DMS79 treated with DMSO at 0.1 percent for 48 hours (cell line): ENCODE results near the gene C1D.
"Not testable (repeated sequence)": the region's sequence is repeated elsewhere in the genome, so short reads cannot be mapped to it uniquely, and the experiment has no call there.

Experiments used
- DNase-seq: peaks from one replicate; lab custom pipeline; 2025; lab: John Stamatoyannopoulos, UW

C1D gene, protein sequence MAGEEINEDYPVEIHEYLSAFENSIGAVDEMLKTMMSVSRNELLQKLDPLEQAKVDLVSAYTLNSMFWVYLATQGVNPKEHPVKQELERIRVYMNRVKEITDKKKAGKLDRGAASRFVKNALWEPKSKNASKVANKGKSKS

DNA sequence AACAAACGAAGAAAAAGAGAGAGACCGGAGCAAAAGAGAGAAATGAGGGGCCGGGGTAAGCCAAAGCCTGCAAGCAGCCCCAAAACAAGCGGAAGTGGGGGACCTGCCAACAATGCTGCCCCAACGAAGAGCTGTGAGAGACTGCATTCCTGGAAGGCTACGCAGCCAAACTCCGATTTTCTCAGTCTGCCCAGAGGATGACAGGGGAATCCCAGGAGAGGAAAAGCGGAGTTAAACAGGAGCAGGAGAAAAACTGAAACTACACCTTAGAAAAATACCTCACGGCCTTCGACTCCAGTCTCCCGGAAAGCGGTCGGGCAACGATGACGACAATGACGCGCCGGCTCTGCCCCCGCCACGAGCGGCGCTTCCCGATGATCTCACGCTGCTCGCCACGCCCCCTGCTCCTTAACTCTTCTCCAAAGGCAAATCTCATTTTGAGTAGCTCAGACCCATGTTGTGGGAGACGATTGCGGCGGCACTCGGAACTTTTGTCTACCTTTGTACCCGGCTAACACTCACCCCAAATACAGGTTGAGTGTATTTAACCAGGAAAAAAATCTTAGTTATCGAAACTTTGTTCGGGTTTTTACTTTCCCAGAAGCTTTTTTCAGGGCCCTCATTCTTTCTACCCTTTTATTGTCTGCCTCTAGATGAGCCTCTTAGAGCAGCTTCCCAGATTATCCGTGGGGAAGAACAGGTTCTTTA lies at the start of gene C1D:
Gene C1D (minus strand): TSS at position 325 of the 708 bp plus-strand sequence. CDS start 15,694 bp downstream, outside the sequence.
- DNase-seq = peak; percentile 93

DNA sequence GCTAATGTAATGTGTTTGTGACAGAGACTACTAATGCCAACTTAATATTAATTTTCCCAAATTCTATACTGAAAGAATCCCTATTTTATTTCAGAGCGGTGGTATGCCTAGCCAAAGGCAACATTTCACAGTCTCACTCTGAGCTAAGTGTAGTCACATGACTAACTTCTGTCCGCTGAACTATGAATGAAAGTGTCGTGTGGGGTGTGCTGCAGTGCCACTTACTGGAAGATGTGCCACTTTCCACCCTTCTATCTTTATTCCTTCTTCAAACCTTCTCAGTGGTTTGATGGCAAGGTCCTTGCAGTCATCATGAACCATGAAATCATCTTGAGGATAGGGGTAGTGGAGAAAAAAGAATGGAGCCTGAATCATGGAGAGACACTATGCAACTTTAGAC lies 47.3 kb upstream of the C1D start:
- DNase-seq = no peak

DNA sequence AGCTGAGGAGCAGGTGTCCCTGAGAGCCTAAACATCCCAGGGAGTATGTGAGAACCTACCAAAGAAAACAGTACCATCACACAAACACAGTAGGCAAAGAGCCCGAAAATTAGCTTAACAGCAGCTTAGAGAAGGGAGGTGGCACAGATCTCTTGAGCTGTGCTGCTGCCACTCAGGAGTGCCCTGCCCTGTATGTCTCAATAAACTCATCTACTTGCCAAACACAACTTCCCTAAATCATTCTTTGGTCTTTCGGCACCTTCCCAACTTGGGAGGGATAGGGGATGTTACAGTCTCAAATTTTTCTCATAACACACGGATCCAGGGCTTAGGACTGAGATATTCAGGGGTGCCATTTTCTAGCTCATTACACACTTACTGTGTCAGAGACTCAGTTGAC lies 45.3 kb upstream of the C1D start:
- no peak for DNase-seq

DNA sequence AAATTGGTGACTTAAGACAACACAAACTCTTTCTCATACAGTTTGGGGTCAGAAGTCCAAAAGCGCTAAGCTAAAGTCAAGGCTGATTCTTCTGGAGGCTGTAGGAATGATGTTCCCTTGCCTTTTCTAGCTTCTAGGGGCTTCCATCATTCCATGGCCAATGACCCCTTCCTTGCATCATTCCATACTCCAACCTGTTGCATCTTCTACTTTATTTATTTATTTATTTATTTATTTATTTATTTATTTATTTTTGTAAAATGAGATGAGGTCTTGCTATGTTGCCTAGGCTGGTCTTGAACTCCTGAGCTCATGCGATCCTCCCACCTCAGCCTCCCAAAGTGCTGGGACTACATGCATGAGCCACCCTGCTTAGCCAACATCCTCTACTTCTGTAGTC lies 44.7 kb upstream of the C1D start:
- DNase-seq = no peak

DNA sequence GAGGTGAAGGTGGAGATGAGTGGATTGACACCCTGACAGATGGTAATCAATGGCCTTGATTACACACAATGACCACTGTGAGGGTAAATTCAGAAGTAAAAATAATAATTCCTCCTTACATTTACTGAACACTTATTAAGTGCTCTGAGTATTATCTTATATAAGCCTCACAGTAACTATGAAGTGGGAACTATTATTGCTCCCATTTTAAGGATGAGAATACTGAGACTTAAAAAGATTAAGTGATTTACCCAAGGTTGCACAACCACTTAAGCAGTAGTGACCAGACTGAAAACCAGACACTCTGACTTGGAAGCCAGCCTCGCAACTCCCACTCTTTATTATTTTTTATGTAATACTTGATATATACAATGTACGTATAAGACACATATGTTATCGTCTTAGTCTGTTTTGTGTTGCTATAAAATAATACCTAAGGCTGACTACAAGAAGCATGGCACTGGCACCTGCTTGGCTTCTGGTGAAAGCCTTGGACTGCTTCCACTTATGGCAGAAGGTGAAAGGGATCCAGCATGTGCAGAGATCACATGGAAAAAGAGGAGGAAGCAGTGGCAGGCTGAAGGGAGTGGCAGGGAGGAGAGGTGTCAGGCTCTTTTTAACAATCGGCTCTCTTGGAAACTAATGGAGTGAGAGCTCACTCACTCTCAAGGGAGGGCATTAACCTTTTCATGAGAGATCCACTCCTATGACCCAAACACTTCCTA lies 41.5 kb upstream of the C1D start:
- no peak for DNase-seq

DNA sequence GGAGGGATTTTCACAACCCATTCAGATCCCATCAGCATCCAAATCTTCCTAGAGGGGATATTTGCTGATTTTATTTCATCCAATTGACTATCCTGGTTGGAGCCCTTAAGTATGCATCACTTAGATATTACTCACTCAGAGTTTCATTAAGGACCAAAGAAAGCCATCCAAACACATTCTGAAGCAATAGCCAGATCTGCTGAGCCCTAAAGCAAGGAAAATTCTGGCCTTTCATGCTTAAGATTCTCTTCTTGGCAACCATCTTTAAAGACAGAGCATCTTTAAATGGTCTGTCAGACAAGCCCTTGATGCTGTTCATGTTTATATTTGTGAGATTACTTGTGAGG lies 40.9 kb upstream of the C1D start:
- DNase-seq = no peak

DNA sequence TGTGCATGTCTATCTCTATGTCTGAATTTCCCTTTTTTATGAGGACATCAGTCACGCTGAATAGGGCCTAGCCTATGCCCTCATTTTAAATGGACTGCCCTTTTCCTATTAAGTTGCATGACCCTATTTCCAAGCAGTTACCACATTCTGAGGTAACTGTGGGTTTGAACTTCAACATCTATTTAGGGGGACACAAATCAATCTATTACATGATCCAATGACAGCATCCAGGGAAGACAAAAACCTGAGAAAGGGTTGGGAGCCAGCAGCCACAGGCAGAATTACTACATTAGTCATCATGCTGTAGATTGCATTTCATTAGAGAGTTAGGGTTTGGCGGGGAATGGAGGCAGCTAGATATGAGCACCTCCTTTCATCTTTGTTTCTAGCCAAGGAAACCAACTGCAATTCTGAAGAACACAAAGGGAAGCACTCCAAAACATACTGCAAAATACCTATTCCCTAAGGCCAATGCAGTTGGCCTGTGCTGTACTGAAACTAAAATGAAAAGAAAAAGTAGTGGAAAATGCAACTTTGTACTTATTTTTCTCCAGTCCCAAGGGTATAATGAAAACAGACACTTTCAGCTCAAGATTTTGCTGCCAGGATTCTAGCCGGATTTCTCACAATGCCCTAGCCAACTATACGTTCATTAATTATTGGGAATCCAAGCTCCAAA lies 40.4 kb upstream of the C1D start:
- no peak for DNase-seq

DNA sequence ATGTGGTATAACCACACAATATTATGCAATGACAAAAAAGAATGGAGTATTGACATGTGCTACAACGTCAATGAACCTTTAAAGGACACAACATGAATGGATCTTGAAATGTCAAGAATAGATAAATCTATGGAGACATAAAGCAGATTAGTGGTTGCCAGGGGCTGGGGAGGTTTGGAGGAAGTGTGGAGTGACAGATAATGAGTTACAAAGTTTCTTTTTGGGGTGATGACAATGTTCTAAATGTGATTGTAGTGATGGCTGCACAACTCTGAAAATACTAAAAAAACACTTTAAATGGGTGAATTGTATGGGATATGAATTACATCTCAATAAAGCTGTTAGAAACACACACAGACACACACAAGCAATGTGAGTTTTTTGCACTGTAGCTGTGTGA lies 37.4 kb upstream of the C1D start:
- no peak for DNase-seq

DNA sequence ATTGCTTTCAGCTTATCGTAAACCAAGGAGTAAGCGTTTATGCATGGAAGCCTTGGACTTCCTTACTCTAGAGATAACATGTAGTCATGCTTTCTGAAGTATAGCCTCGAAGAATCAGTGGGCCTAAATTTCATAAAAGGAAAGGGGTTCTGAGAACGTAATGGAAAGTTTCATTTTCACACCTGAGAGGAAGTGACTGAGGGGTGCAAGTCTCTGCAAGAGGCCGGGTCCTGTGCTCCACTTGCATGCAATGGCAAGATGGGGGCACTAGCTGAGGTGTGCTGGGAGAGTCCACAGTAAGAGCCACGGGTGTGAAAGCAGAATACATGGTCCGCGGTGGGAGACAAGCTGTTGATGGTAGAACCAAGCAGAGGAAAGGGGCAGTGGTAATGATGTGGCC lies 36.5 kb upstream of the C1D start:
- DNase-seq = no peak

DNA sequence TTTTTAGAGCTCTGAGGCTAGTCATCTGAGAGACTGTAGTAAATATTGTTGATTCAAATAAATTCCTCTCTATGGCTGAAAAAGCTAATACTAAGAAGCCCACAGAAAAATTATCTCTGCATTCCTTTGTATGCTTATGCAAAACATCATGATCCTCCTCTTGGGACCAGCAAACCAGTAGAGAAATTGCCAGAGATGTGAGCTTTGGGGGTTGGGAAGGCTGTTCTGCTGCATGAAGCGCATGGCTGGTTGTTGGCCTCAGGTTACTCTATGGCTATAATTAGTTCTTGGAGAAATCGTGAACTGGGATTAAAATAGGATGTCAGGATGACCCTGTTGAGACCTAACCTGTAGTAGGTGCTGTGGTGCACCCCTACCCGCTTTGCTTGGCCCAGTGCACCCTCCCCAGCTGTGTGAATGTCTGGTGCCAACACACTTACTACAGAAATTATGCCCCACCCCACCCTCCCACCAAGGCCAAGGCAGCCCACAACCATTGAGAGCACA lies 35.5 kb upstream of the C1D start:
- DNase-seq = no peak

DNA sequence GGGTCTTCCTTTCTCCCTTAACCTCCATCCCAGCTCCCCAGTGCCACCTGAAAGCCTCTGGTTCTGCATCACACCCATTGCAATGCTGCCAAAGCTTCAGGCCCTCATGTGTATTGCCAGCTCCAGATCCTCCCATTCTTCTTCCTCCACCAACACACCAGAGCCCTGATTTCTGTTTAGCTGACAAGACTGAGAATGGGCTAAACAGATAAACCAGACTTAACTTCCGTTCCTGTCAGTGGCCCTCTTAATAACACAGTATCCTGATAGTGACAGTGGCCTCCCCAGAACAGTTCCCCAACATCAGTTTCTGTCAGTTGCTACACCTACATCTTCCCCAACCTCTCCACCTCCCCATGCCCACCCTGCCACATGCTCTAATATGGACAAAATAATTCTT lies 31.3 kb upstream of the C1D start:
- DNase-seq = no peak

DNA sequence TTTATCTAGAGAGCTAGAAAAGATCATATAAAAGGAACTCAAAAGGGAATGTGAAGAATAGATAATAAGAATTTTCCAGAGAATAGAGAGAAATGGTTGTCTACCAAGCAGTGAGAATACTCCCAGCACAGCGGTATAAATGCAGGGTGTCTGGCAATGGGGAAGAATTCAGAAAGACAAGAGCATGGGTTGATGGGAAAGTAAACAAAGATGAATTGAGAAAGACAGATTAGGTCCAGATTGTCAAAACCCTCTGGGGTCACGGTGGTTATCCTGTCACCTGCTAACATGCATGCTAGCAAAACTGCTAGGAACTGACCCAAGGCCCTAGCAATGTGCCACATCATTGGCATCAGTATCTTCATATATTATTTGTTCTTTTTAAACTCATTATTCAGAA lies 30.8 kb upstream of the C1D start:
- DNase-seq = no peak

DNA sequence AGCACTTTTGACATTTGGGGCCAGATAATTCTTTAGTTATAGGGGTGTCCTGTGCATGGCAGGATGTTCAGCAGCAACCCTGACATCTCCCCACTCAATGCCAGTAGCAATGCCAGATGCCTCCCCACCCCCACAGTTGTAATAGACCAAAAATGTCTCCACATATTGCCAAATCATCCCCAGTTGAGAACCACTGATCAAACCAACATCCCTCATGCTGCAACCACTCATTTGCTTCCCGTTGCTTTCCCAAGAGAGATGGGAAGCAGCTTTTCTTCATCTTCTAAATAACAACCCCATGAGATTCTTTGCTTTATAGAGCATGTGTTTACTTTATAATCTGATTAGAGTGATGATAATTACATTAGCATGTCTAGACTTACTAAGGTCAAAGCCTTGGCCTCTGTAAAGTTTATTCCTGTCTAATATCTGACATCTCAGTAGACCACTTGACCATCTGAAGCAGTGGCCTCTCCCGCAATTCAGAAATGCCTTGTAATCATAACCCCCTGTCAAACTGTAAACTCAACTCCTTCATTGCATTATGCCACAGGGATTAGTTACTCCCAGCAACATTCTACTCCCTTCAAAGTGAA lies 28.7 kb upstream of the C1D start:
- no peak for DNase-seq

DNA sequence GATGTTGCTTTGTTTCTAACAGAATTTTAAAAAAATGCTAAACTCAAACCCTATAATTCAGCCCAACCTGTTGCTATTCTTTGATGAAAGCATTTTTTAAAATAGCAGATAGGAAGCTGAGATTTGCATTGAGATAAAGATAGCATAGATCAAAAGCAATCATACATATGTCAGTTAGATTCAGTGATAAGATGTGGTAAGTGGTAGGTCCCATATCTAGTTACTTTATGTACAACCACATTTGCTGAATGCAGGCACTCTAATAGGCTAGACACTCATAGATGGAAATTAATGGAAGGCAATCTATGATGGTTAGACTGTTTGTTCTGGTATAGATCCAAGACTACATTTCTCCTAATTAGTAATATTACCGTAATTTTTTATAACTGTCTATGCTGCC lies 27.2 kb upstream of the C1D start:
- DNase-seq = no peak

DNA sequence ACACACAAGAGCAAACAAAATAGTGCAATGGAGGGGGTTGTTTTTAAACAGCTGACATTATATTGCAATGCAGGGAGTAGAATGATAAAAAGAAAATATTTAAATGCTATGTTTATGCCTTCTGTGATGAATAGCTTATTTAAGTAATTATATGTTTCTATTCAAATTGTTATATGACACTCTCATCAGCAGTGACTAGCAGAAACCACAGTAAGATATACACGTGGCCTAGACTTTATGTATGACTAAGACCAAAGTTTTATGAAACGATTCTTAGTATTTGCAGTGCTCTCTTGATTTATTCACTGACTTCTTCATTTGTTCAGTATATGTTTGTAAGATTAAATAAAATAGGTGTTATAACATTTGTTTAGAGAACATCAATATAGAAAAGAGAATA lies 26.1 kb upstream of the C1D start:
- DNase-seq = no peak

DNA sequence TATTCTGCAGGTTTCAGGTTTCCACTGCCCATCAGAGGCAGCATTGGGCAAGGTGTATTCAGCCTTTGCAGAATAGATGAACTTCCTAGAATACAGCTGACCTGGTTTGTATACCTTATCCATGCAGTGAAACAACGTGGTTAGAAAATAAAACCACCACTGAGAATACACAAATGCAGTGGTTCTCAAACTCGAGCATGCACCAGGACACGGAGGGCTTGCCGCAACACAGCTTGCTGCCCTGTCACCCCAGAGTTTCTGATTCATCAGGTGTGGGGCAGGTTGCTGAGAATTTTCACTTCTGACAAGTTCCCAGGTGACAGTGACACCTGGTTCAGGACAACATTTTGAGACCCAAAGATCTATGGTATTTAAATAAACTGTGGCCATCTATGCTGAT lies 23.4 kb upstream of the C1D start:
- no peak for DNase-seq

DNA sequence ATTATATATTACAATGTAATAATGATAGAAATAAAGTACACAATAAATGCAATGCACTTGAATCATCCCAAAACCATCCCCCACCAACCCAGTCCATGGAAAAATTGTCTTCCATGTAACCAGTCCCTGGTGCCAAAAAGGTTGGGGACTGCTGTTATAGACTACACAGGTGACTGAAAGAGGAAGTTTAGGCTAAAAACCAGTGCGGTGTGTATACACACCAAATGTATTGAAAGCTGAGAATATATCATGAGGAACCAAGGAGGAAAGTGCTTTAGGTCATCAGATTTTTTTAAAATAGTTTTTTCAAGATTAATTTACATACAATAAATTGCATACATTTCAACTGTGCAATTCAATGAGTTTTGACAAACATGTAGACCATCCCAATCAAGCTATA lies 20.5 kb upstream of the C1D start:
- no peak for DNase-seq

DNA sequence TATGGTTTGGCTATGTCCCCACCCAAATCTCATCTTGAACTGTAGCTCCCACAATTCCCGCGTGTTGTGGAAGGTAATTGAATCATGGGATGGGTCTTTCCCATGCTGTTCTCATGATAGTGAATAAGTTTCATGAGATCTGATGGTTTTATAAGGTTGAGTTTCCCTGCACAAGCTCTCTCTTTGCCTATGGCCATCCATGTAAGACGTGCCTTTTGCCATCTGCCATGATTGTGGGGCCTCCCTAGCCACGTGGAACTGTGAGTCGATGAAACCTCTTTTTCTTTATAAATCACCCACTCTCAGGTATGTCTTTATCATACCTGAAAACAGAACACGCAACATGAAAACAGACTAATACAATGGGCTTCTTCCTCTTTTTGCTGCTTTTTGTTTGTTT lies 11.2 kb upstream of the C1D start:
- DNase-seq = no peak

DNA sequence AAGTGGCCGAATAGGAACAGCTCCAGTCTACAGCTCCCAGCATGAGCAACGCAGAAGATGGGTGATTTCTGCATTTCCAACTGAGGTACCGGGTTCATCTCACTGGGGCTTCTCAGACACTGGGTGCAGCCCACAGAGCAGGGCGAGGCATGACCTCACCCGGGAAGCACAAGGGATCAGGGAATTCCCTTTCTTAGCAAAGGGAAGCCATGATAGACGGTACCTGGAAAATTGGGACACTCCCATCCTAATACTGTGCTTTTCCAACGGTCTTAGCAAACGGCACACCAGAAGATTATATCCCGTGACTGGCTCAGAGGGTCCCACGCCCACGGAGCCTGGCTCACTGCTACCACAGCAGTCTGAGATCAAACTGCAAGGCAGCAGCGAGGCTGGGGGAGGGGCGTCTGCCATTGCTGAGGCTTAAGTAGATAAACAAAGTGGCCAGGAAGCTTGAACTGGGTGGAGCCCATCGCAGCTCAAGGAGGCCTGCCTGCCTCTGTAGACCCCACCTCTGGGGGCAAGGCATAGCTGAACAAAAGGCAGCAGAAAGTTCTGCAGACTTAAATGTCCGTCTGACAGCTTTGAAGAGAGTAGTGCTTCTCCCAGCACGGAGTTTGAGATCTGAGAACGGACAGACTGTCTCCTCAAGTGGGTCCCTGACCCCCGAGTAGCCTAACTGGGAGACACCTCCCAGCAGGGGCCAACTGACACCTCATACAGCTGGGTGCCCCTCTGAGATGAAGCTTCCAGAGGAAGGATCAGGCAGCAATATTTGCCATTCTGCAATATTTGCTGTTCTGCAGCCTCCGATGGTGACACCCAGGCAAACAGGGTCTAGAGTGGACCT lies 1.2 kb upstream of the C1D start:
- DNase-seq = not testable (repeated sequence)

DNA sequence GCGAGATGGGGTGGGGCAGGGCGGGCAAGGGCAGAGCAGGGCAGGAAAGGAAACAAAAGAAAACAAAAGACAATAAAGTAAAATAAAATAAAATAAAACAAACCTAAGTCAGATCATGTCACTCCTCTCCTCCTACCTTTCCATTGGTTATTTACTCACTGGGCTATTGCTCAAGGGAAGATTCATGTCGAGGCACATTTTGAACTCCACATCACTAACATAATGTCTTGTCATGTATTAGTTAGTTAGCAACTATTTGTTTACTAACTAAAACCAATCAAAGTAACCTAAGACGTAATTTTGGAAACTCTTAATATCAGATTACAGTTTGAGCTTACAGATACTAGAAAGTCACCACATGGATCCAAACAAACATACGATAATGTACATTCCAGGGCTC lies 2.2 kb downstream of the C1D start:
- DNase-seq = no peak

DNA sequence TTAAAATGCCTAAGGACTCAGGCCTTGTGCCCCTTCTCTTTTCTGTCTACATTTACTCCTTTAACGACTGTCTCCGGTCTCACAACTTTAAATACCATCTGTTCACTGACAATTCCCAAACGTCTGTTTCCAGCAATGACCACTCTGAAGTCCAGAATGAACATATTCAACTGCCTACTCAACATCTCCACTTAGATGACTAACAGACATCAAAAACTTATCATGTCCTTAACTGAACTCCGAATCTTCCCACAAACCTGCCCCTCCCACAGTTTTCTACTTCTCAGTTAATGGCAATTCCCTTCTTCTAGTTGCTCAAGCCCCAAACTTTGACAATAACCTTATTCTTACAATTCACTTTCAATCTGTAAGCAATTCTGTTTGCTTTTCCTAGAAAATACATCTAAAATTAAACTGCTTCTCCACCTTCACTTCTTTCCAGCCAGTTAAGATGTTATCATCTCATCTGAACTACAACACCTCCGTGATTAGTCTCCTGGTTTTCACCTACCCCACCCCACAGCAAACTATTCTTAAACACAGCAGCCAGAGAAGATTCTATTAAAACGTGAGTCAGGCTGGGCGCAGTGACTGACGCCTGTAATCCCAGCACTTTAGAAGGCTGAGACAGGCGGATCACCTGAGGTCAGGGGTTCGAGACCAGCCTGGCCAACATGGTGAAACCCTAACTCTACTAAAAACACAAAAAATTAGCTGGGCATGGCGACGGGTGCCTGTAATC lies 2.8 kb downstream of the C1D start:
- no peak for DNase-seq
